ENCODE results near the gene IRX2.

IRX2 gene

DNA sequence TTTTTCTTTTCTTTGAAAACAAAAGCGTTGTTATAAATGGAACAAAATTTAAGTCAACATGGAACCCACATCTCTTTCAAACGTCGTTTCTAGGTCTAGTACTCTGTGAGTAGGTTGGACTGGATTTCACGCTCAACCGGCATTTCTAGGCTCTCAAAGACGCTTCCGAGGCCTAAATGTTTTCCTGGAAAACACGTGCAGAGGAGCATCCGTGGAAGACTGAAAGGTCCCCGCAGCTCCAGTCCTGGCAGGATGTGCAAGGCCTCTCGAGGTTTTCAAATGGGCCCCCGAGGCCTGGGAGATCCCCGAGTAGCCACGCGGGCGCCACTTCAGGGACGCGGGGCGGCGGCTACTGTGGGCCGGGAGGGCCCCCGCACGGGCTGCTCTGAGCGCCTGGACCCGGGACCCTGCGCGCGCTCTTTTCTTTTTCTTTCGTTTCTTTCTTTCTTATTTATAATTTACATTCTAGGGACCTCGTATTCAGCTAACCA lies 4.2 kb upstream of the IRX2 start:
- no peak for DNase-seq (ENCODE audit: low spot score)

- no peak for DNase-seq (ENCODE audit: low spot score)
Measured at GRCh38 chr5:2755076-2755680, 3.7 kb upstream of the IRX2 start.

- DNase-seq (ENCODE audit: low spot score) = no peak
Measured at GRCh38 chr5:2754581-2755075, 3.2 kb upstream of the IRX2 start.

DNA sequence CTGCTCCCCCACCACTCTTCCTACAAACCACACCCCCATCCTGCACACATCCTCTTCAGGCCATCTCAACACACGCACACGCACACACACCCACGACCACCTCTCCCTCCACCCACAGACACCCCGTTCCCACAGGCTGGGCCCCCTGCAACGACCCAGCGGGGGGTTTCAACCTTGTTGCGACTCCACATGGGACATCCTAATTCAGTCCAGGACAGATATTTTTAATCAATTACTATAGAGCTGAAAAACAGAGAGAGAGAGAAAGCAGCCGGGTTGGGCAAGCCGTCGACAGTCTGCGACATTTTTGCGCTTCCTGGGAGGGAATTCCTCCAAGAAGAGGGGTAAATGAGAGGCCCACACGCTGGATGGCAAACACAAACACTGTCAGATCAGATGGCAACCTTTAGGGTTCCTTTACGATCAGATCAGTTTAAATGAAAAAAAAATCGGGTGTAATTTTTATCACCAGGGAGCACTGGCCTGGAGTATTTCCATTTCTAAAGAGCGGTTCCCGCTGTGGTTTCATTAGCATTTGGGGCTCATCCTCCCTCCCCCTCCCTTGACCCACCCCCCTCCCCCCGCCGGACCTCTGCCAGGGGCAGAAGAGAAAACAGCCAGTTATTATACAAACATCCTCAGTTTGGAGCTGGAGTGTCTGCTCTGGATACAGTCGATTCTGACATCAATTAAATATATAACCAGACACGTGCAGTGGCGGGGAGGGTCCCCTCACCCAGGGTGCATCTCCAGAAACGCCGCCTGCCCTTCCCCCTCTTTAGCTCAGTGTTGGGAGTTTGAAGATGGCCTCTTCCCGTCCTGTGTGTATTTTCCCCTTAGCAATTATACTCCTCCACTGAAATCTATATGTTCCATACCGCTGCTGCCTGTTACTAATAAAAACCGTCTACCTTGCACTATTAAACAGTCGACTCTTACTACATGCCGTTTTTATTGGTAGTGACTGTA lies 2.3 kb upstream of the IRX2 start:
- no peak for DNase-seq (ENCODE audit: low spot score)

DNA sequence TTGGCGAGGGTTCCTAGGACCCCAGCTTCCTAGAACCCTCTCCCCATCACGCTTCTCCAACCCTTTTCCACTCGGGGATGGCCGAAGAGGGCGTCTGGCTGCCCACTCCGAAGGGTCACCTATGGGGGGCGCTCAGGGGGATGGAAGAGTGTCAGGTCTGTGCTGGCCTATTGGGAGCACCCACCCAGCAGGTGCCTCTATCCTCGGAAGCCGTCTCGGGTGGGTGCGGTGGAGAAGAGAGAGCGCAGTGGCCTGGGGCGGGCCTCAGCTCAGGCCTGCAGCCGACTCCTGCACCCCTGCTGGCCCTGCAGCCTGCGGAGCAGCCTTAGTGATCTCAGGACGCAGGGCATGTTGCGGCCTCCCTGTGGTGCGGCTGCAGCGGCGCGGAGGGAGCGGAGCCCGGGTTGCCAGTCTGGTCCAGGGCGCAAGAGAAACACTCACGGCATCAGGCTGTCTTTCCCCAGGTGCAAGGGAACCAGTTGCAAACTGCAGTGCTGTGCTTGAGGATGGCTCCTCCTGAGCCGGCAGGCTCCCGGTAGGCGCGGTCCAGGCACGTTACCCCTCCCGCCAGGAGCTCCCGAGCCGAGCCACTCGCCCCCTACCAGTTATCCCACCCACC lies 1.5 kb upstream of the IRX2 start:
- no peak for DNase-seq (ENCODE audit: low spot score)

- DNase-seq (ENCODE audit: low spot score) = no peak
Measured at GRCh38 chr5:2752059-2752820, 763 bp upstream of the IRX2 start.

- DNase-seq (ENCODE audit: low spot score) = no peak
Measured at GRCh38 chr5:2750758-2751464, 566 bp downstream of the IRX2 start.

- DNase-seq (ENCODE audit: low spot score) = no peak
Measured at GRCh38 chr5:2750026-2750757, 1.3 kb downstream of the IRX2 start.

- DNase-seq (ENCODE audit: low spot score) = no peak
Measured at GRCh38 chr5:2749514-2750025, 1.9 kb downstream of the IRX2 start.

DNA sequence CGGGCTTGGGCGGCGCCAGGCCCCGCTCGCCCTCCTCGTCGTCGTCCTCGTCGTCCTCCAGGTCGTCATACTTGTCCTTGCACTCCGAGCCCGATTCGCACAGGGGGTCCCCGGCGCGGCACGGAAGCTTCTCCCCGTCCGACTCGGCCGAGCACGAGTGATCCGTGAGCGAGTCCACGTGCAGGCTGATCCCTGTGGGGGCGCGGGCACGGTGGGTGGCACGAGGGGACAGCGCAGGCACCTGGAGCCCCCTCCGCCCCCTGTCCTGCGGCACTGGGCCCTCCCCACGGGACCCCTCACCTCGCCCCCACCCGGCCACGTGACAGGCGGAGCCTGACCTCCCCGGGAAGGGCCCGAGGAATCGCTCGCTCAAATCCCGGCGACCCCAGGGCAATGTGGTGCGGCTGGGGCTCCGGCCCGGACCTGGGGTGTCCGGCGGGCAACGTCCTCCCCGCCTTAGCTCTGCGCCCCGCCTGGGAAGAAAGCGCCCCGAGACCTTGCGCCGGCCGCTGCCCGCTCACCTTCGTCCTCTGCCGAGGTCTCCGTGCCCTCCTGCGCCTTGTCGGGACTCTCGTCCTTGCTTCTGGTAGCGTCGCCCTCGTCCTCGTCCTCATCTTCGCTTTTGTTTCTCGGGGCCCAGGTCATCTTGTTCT lies 2.5 kb downstream of the IRX2 start:
- no peak for DNase-seq (ENCODE audit: low spot score)

GRCh38 chr5:2748179-2748860 lies 3.2 kb downstream of the IRX2 start:
- DNase-seq (ENCODE audit: low spot score) = no peak

DNA sequence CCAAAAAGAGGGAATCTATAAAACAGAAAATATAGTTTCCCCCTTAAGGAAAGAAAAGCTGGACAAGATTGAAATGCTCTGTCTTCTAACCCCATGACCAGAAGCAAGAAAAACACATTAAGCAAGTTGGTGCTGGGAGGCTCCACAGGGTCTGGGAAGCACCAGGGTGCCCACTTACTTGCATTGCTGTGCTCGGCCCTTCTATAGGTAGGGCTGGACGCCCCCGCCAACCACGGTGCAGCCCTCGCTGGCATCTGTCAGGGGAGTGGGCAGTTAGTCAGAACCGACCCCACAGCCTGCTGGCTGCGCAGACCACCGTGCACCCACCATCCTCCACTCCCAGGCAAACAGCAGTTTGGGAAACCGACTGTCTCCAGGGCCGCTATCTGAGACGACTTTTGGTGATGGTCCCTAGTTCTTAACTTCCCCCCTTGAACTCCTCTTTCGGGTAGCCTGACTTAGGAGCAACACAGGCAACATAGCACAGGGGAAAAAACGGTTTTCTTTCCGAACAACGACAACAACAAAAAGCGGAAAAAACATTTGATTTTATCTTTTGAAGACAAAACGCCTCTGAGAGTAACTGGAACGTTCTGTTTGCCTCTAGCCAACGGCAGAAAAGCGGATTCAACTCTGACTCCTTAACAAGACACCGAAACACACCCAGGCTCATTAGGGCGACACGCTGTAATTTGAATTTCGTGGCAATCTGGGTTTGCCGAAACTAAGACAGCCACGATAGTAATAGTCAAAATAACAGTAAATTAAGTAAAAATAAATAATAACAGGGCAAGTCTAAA lies 3.9 kb downstream of the IRX2 start:
- DNase-seq (ENCODE audit: low spot score) = no peak

- no peak for DNase-seq (ENCODE audit: low spot score)
Measured at GRCh38 chr5:2746561-2747032, 4.9 kb downstream of the IRX2 start.

- no peak for DNase-seq (ENCODE audit: low spot score)
Measured at GRCh38 chr5:2744485-2744884, 7.0 kb downstream of the IRX2 start.

DNA sequence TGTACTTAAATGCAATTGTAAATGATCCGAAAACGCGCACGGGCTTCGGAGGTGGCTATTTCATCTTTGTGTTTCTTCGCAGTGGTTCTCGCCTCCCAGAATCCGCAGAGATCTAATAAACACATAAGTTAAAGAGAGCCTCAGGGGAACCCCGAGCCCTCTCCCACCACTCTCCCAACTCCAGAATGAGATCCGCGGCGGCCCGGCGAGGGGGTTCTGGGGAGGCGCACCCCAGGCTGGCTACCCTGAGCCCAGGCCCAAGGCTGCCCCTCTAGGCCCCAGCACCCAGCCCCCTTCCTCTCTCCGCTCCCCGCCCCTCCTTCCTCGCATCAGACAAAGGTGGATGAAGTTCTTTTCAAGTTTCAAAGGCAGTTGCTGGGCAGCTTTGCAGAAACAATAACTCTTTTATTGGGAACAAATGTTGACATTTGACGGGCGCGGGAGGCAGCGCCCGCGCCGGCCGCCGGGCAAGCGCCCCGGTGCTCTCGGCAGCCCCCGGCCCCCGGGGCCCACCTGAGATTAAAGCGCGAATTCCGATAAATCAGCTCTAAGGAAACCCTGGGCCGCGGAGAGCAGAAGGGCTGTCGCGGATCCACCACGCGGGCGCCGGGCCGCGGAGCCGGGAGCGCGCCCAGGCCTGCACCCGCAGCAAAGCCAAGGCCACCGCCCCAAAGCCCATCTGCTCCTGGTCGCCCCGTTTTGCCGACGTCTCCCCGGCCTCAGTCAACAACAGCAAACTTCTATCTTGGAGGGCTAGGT lies 8.4 kb downstream of the IRX2 start:
- no peak for DNase-seq (ENCODE audit: low spot score)

DNA sequence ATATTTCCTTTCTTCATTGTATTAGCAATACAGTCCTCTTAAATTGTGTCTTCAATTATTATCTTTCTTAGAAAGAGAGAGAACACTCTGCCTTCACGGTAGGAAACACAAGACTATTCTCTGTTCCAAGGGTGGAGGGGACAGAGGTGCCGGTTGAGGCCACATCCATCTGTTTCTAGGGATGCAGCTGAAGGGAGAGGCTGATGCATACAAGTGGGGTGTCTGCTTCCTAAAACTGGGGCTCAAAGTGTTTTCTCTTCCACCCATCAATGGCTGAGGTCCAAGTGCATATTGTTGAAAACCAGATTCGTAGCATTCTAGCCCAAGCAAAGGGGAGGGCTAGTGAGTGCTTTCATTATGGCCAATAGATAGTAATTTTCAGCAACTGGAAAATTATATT lies 9.5 kb downstream of the IRX2 start:
- DNase-seq (ENCODE audit: low spot score) = no peak

GRCh38 chr5:2740876-2741555 lies 10.5 kb downstream of the IRX2 start:
- no peak for DNase-seq (ENCODE audit: low spot score)

All from hepatic stellate cell (primary cell).